Right lobe of liver (tissue), 4 donors: ENCODE measurements around the gene TNNT3.

Experiments used
- CTCF ChIP-seq, 4 donors: fragments of 200-600 bp in 3 of 4; fragments of 450-650 bp in 1 of 4; IDR thresholded peaks; one replicate each; pipeline versions ENCODE4 v1.5.1 to v1.8.0; 2016 to 2022; ENCODE audit warnings: antibody characterized with exemption in 4 of 4, mild to moderate bottlenecking in 2 of 4
- POLR2A ChIP-seq: fragments of 450-650 bp; IDR thresholded peaks from one replicate; pipeline ENCODE4 v1.6.1; 2017; ENCODE audit warnings: antibody characterized with exemption, mild to moderate bottlenecking
- donor health status: DM: no; HTN: no; CAD: no.
- donor health status: DM: no; HTN: no; CAD: no.
- donor health status: DM: no; HTN: yes; CAD: no.

DNA sequence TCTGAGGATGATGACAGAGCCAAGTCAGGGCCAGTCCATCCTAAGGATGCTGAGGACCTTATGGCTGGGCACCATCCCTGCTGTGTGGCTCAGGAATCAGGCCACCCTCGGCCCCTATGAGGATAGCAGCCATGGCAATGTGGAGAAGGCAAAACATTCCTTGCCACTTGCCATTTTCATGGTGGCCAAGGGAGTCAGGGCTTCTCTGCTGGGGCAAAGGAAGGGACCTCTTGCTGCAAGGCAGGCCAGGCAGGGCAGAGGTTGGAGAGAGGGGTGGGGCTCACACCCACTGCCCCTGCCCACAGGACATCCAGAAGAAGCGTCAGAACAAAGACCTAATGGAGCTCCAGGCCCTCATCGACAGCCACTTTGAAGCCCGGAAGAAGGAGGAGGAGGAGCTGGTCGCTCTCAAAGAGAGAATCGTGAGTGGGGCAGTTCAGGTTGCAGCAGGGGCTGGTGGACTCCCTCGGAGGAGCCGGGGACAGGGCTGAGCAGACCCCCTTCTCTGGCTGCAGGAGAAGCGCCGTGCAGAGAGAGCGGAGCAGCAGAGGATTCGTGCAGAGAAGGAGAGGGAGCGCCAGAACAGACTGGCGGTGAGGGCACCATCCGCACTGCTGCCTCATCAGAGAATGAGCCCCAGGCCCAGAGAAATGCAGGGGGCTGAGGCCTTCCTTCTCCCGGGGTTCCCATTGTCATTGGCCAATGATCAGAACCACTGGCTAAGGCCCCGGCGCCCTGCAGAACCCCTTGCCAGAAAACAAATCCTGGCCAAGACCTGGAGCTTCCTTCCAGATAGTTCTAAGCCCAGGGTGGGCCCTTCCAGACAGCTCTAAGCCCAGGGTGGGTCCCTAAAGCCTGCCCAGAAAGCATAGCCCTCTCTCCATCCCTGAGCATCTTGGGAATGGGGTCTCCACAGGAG is 14.2 kb downstream of the TNNT3 start:
- no peak for TF ChIP-seq CTCF (IDR thresholded peaks at IDR 0.05)
- TF ChIP-seq POLR2A = no peak
